ENCODE results near the gene ST7. TPM values are rescaled to one million over a fixed set of nuclear protein-coding genes. Genes with fewer than 3 reads are reported as not detected.

The ST7 gene
- total and polyA plus RNA-seq, 2 donors (not counting 3 experiments of a cell fraction or from before 2014, with no cell fraction given) = 18.6 to 24.9 TPM

DNA sequence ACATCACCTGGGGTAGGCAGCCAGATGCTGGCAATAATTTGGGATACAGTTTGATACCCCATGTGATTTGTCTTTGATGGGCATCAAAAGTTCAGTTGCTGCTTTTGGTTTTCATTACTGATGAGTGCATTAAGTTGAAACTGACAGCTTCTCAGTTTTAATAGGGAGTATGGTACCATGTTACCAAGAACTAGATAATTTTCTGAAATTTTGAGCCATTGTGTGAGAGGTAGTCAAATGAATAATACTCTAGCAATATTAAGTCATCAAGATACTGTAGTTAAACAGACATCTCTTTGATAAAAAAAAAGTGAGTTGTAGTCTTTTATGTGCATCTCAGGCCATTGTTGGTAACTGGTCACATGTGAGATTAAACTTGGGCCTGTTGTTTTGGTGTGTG lies 71.5 kb downstream of the ST7 start:
- H3K27me3 ChIP-seq (ENCODE audit: control insufficient read depth in 2 of 2, insufficient read depth in 2 of 2, low read length in 2 of 2) = no peaks in the 10 kb centered on the region
- H3K9me1 ChIP-seq (replicated peaks; ENCODE audit: control insufficient read depth, extremely low read depth, insufficient read depth, low read length) = peaks cover 2% of the 10 kb centered on the region
- H3K36me3 ChIP-seq (ENCODE audit: control insufficient read depth in 2 of 2, extremely low read depth in 1 of 2, insufficient read depth in 2 of 2, low read length in 2 of 2) = no peaks in the 10 kb centered on the region
- H3K4me3 ChIP-seq (replicated peaks in 1 of 3; ENCODE audit: insufficient read depth in 1 of 3, low read depth in 1 of 3, low read length in 3 of 3) = no peak overlapping the region
- peak overlapping the region; percentile 75 for H3K27ac ChIP-seq (ENCODE audit: insufficient read depth, low read depth, low read length)
- H3K4me1 ChIP-seq (ENCODE audit: control insufficient read depth, extremely low read depth, insufficient read depth, low read length) = peaks cover 31% of the 10 kb centered on the region
- TF ChIP-seq, protein P1, sequence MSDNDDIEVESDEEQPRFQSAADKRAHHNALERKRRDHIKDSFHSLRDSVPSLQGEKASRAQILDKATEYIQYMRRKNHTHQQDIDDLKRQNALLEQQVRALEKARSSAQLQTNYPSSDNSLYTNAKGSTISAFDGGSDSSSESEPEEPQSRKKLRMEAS (IDR thresholded peaks at IDR 0.05; ENCODE audit: insufficient read depth, insufficient read length) = no peak
- TF ChIP-seq GATA2 (IDR thresholded peaks at IDR 0.05; ENCODE audit: insufficient read depth, insufficient read length, low read depth, low read length) (no peak), POLR2A (IDR thresholded peaks at IDR 0.05; ENCODE audit: low read depth, low read length) (no peak), POLR2AphosphoS5 (IDR thresholded peaks at IDR 0.05; ENCODE audit: insufficient read depth, low read depth, low read length) (no peak), EZH2 (IDR thresholded peaks at IDR 0.05; ENCODE audit: borderline replicate concordance, low read depth, low read length, severe bottlenecking) (no peak), JUN (IDR thresholded peaks at IDR 0.05; ENCODE audit: borderline replicate concordance, insufficient read depth, insufficient read length, low read depth) (no peak), MYC (IDR thresholded peaks at IDR 0.05; ENCODE audit: low read depth, low read length) (no peak)
- TF ChIP-seq, protein P2, sequence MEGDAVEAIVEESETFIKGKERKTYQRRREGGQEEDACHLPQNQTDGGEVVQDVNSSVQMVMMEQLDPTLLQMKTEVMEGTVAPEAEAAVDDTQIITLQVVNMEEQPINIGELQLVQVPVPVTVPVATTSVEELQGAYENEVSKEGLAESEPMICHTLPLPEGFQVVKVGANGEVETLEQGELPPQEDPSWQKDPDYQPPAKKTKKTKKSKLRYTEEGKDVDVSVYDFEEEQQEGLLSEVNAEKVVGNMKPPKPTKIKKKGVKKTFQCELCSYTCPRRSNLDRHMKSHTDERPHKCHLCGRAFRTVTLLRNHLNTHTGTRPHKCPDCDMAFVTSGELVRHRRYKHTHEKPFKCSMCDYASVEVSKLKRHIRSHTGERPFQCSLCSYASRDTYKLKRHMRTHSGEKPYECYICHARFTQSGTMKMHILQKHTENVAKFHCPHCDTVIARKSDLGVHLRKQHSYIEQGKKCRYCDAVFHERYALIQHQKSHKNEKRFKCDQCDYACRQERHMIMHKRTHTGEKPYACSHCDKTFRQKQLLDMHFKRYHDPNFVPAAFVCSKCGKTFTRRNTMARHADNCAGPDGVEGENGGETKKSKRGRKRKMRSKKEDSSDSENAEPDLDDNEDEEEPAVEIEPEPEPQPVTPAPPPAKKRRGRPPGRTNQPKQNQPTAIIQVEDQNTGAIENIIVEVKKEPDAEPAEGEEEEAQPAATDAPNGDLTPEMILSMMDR (IDR thresholded peaks at IDR 0.05; ENCODE audit: extremely low read depth in 1 of 2, insufficient read depth in 1 of 2, low read depth in 1 of 2, low read length in 2 of 2) = no peak
- ChIA-PET POLR2A (no interaction called here), CTCF (interaction anchor here (1.0 to 2.0 kb wide), 4 partner anchors 16 to 102 kb away, joined by 3 to 7 read pairs (median 5); no protein-coding TSS in a partner anchor)
- dilution Hi-C loops (cut with MboI; ENCODE audit: extremely low pct_ligation_motif_present, low sequenced_read_pairs) = no loop called here
- peaks cover 31% of the 10 kb centered on the region for H3K79me2 ChIP-seq (ENCODE audit: control insufficient read depth, insufficient read depth, low read length)
- no TSS peak for BruUV-seq (replicated peaks)
- H3K4me2 ChIP-seq (ENCODE audit: insufficient read depth, low read length) = peak overlapping the region; percentile 80
- no peaks in the 10 kb centered on the region for H3K9me3 ChIP-seq (replicated peaks; ENCODE audit: control insufficient read depth, insufficient read depth, low read length)
- DNase-seq (ENCODE audit: low read depth, low spot score) (no peak), FAIRE-seq (no peak)
- no peak overlapping the region for H3K9ac ChIP-seq (replicated peaks; ENCODE audit: extremely low read depth, insufficient read depth, low read length)
- H2AFZ ChIP-seq (ENCODE audit: low read depth, low read length) = no peak overlapping the region
- H4K20me1 ChIP-seq (replicated peaks; ENCODE audit: control insufficient read depth, extremely low read depth, insufficient read depth, low read length) = no peaks in the 10 kb centered on the region
- intact Hi-C loops (cut with micrococcal nuclease) = loop anchor here (5.0 kb wide), 1 partner anchor 153 kb away; no protein-coding TSS in a partner anchor

All from endothelial cell of umbilical vein (primary cell).